IMR-90 (cell line): ENCODE measurements around the gene SSBP3. TPM values are rescaled to one million over a fixed set of nuclear protein-coding genes. Genes with fewer than 3 reads are reported as not detected.

Source experiments
- ATAC-seq: fragments of 200-7000 bp; cut with Tn5 transposase; 2 replicates; pipeline ENCODE4 v1.9.1; 2020; ENCODE audit warnings: low read depth, mild to moderate bottlenecking, moderate library complexity
- BruUV-seq: library from RNA; stranded (reverse); fragments of 400-500 nt; replicated peaks from 2 replicates; lab custom pipeline; 2021; lab: Mats Ljungman, UMichigan
- CTCF ChIA-PET: fragments of 300-600 bp; formaldehyde crosslinking; extraction: SDS; loops from one replicate; lab custom pipeline; 2021; ENCODE audit warnings: antibody characterized with exemption; lab: Yijun Ruan, JAX
- POLR2A ChIA-PET: fragments of 300-600 bp; sonication (Branson Sonifier 250); formaldehyde crosslinking; loops from one replicate; lab custom pipeline; 2022; ENCODE audit warnings: antibody characterized with exemption; ENCODE audit not compliant: unreplicated experiment; lab: Charles Lee
- DNase-seq: peaks from one replicate; pipeline ENCODE4 v3.0.0; 2013
- H2AFZ ChIP-seq: replicated peaks from 2 replicates; pipeline ENCODE3; 2013; ENCODE audit warnings: low read length, mild to moderate bottlenecking; ENCODE audit not compliant: poor library complexity
- H2AK5ac ChIP-seq: 2 replicates; pipeline ENCODE4 v1.6.1; 2013; ENCODE audit warnings: low read depth, low read length, inconsistent platforms
- H2AK9ac ChIP-seq: replicated peaks from 2 replicates; pipeline ENCODE3; 2013; ENCODE audit warnings: mild to moderate bottlenecking, low read depth, low read length, moderate library complexity; ENCODE audit not compliant: poor library complexity
- H2BK120ac ChIP-seq: 2 replicates; pipeline ENCODE4 v1.6.1; 2013; ENCODE audit warnings: low read depth, low read length, inconsistent platforms
- H2BK15ac ChIP-seq: 3 replicates; pipeline ENCODE4 v1.6.1; 2013; ENCODE audit warnings: low read depth, low read length, inconsistent platforms
- H2BK20ac ChIP-seq: 2 replicates; pipeline ENCODE4 v1.6.1; 2013; ENCODE audit warnings: low read depth, mild to moderate bottlenecking, inconsistent platforms, low read length, moderate library complexity
- H2BK5ac ChIP-seq: 2 replicates; pipeline ENCODE4 v1.6.1; 2013; ENCODE audit warnings: mild to moderate bottlenecking, low read depth, low read length, inconsistent platforms; ENCODE audit not compliant: poor library complexity, severe bottlenecking
- H3K14ac ChIP-seq: replicated peaks from 2 replicates; pipeline ENCODE4 v1.6.1; 2013; ENCODE audit warnings: low read depth, low read length, inconsistent platforms
- H3K18ac ChIP-seq: 2 replicates; pipeline ENCODE4 v1.6.1; 2013; ENCODE audit warnings: low read depth, low read length, control low read depth
- H3K23ac ChIP-seq: 2 replicates; pipeline ENCODE4 v1.6.1; 2013; ENCODE audit warnings: low read depth, low read length, inconsistent platforms
- H3K27ac ChIP-seq: 2 replicates; pipeline ENCODE4 v1.5.1; 2013; ENCODE audit warnings: mild to moderate bottlenecking, control low read depth, low read length; ENCODE audit not compliant: insufficient read depth
- H3K27me3 ChIP-seq: 2 replicates; pipeline ENCODE4 v1.6.1; 2013; ENCODE audit warnings: low read length; ENCODE audit not compliant: control insufficient read depth, insufficient read depth
- H3K36me3 ChIP-seq: 2 replicates; pipeline ENCODE4 v1.6.1; 2013; ENCODE audit warnings: low read length, mixed read lengths; ENCODE audit not compliant: control insufficient read depth, insufficient read depth
- H3K4ac ChIP-seq: 2 replicates; pipeline ENCODE4 v1.6.1; 2013; ENCODE audit warnings: low read depth, low read length, inconsistent platforms
- H3K4me1 ChIP-seq: 2 replicates; pipeline ENCODE4 v1.6.1; 2013; ENCODE audit warnings: low read length, mixed read lengths; ENCODE audit not compliant: control insufficient read depth, insufficient read depth
- H3K4me2 ChIP-seq: 2 replicates; pipeline ENCODE4 v1.6.1; 2013; ENCODE audit warnings: low read depth, mild to moderate bottlenecking, control low read depth, low read length, moderate library complexity
- H3K4me3 ChIP-seq: 2 replicates; pipeline ENCODE4 v1.5.1; 2013; ENCODE audit warnings: low read depth, mild to moderate bottlenecking, control low read depth, low read length, moderate library complexity; ENCODE audit not compliant: insufficient read depth
- H3K56ac ChIP-seq: 2 replicates; pipeline ENCODE4 v1.6.1; 2013; ENCODE audit warnings: low read length, inconsistent platforms; ENCODE audit not compliant: insufficient read depth; ENCODE audit errors: extremely low read depth
- H3K79me1 ChIP-seq, 2 experiments: 2 replicates each; pipeline ENCODE4 v1.6.1; 2013; ENCODE audit warnings: low read length in 2 of 2, inconsistent platforms in 1 of 2, low read depth in 1 of 2
- H3K9ac ChIP-seq: 2 replicates; pipeline ENCODE4 v1.6.1; 2013; ENCODE audit warnings: low read depth, low read length, control low read depth
- H3K9me1 ChIP-seq: 2 replicates; pipeline ENCODE4 v1.6.1; 2013; ENCODE audit warnings: low read length, inconsistent platforms; ENCODE audit not compliant: insufficient read depth
- H3K9me3 ChIP-seq: 2 replicates; pipeline ENCODE4 v1.6.1; 2013; ENCODE audit warnings: low read length; ENCODE audit not compliant: control insufficient read depth, insufficient read depth
- H4K20me1 ChIP-seq: 2 replicates; pipeline ENCODE4 v1.6.1; 2013; ENCODE audit warnings: low read length, inconsistent platforms; ENCODE audit not compliant: insufficient read depth
- H4K5ac ChIP-seq: 2 replicates; pipeline ENCODE4 v1.6.1; 2013; ENCODE audit warnings: mild to moderate bottlenecking, low read depth, low read length, control low read depth
- H4K8ac ChIP-seq, 2 experiments: 2 replicates each; pipeline ENCODE4 v1.6.1; 2013; ENCODE audit warnings: low read depth in 2 of 2, low read length in 2 of 2, control low read depth in 1 of 2, inconsistent platforms in 1 of 2
- H4K91ac ChIP-seq: 2 replicates; pipeline ENCODE4 v1.6.1; 2013; ENCODE audit warnings: low read depth, low read length, inconsistent platforms; ENCODE audit not compliant: insufficient read depth
- BHLHE40 ChIP-seq: fragments of 150-350 bp; IDR thresholded peaks from 2 replicates; pipeline ENCODE4 v1.6.1; 2016; ENCODE audit warnings: mild to moderate bottlenecking, low read depth, low read length
- CHD1 ChIP-seq: IDR thresholded peaks from 2 replicates; pipeline ENCODE4 v1.6.1; 2012; ENCODE audit warnings: low read depth, low read length, improper control_type of control experiment
- CTCF ChIP-seq: conservative IDR thresholded peaks from 2 replicates; pipeline ENCODE4 v1.5.1; 2012; ENCODE audit warnings: mild to moderate bottlenecking, low read depth, low read length, improper control_type of control experiment
- ELK1 ChIP-seq: fragments of 150-350 bp; IDR thresholded peaks from 2 replicates; pipeline ENCODE4 v1.6.1; 2016; ENCODE audit warnings: low read depth, mild to moderate bottlenecking, low read length, moderate library complexity, borderline replicate concordance
- MXI1 ChIP-seq: IDR thresholded peaks from 2 replicates; pipeline ENCODE4 v1.6.1; 2012; ENCODE audit warnings: low read depth, mild to moderate bottlenecking, low read length, moderate library complexity, borderline replicate concordance
- NFE2L2 ChIP-seq: fragments of 150-350 bp; IDR thresholded peaks from 2 replicates; pipeline ENCODE4 v1.6.1; 2016; ENCODE audit warnings: low read depth, mild to moderate bottlenecking, low read length
- USF2 ChIP-seq: fragments of 150-350 bp; IDR thresholded peaks from 2 replicates; pipeline ENCODE4 v1.6.1; 2017; ENCODE audit warnings: mild to moderate bottlenecking, antibody characterized with exemption, low read length, low read depth
- WGBS, 2 experiments: methylation state at CpG; one replicate each; pipeline versions ENCODE4 v1.1.5 to v1.1.7; 2013; ENCODE audit warnings: missing lambda C conversion rate in 2 of 2; ENCODE audit not compliant: insufficient read length in 1 of 2; ENCODE audit errors: extremely low coverage in 2 of 2; 5-methylcytosine and 5-hydroxymethylcytosine counted together
- dilution Hi-C: fragments of 300-500 bp; cut with HindIII; formaldehyde crosslinking; loops from one replicate; pipeline ENCODE4 v1.14.3; 2018; ENCODE audit warnings: low sequenced_read_pairs; ENCODE audit not compliant: unreplicated experiment
- in situ Hi-C: fragments of 300-500 bp; cut with MboI; formaldehyde crosslinking; loops from 3 replicates; pipeline ENCODE4 v1.14.3; 2019; ENCODE audit warnings: low sequenced_read_pairs, inconsistent platforms, mixed read lengths
- intact Hi-C: fragments of 100-400 bp; cut with micrococcal nuclease; formaldehyde crosslinking; loops from 2 replicates; pipeline ENCODE4 v1.10.0; 2022
- polyA plus RNA-seq, 3 experiments: library from polyadenylated mRNA; depleted of rRNA; stranded (reverse); fragments of >200 nt; gene quantifications; 2 replicates each; pipeline ENCODE4 v1.2.3, GENCODE V29; 2012; ENCODE audit warnings: low replicate concordance in 1 of 3
- total RNA-seq: library from RNA; depleted of rRNA; stranded (reverse); fragments of >200 nt; gene quantifications from 2 replicates; pipeline ENCODE4 v1.2.3, GENCODE V29; 2012

Gene SSBP3
- total and polyA plus RNA-seq, 2 of the 4 experiments (the other 2 are of a cell fraction), result 10.9 to 39.6 TPM

- Histone ChIP-seq H3K4me1 (peaks cover 3% of the 10 kb centered on the region), H3K18ac (no peak overlapping the region), H4K91ac (no peak overlapping the region), H3K4ac (no peak overlapping the region), H3K9me1 (peaks cover 8% of the 10 kb centered on the region; the same call in 1 of the 2 replicates), H4K5ac (no peak overlapping the region), H3K9ac (no peak overlapping the region), H2BK120ac (no peak overlapping the region), H2BK15ac (no peak overlapping the region), H3K36me3 (peaks cover 71% of the 10 kb centered on the region), H3K4me2 (no peak overlapping the region), H4K20me1 (no peaks in the 10 kb centered on the region), H2AFZ (no peak overlapping the region), H3K79me1 (peaks cover 11 to 13% of the 10 kb centered on the region in 2 experiments; a peak in 3 of 4 replicates), H2BK20ac (no peak overlapping the region), H3K4me3 (no peak overlapping the region), H2BK5ac (no peak overlapping the region), H3K14ac (no peak overlapping the region), H3K9me3 (no peaks in the 10 kb centered on the region), H2AK9ac (no peak overlapping the region), H3K56ac (no peak overlapping the region), H3K23ac (no peak overlapping the region), H3K27me3 (no peaks in the 10 kb centered on the region), H2AK5ac (no peak overlapping the region), H4K8ac (no peak overlapping the region), H3K27ac (no peak overlapping the region)
- POLR2A ChIA-PET, result no interaction called here
- TF ChIP-seq MXI1, result no peak
- no peak for TF ChIP-seq CHD1
- no peak for TF ChIP-seq CTCF
- TF ChIP-seq BHLHE40, result no peak
- TF ChIP-seq NFE2L2, result no peak
- no peak for TF ChIP-seq USF2
- TF ChIP-seq ELK1, result no peak
- intact Hi-C loops, result no loop called here
- CTCF ChIA-PET, result no interaction called here
- no peak for ATAC-seq
- DNase-seq, result no peak
- dilution Hi-C loops, result no loop called here
- BruUV-seq, result no TSS peak
- in situ Hi-C loops, result no loop called here
- WGBS, 2 experiments, result 83% methylated on average over 1 of the region's 10 CpGs; no CpG with 5 or more reads in 1 of the 2 experiments
Observed at GRCh38 chr1:54246116-54246721, 160.0 kb downstream of the SSBP3 start.
